ENCODE measurements around the gene SLC24A4. TPM values are rescaled to one million over a fixed set of nuclear protein-coding genes. Genes with fewer than 3 reads are reported as not detected.

The SLC24A4 gene
- total and polyA plus RNA-seq, 2 experiments from 2014 or later: 0.46 to 0.50 TPM

GRCh38 chr14:92496191-92496857, 173.4 kb downstream of the SLC24A4 start:
- no peak for TF ChIP-seq EZH2phosphoT487 (IDR thresholded peaks at IDR 0.05; ENCODE audit: low read depth, severe bottlenecking, unreplicated experiment)
- TF ChIP-seq, protein P1, sequence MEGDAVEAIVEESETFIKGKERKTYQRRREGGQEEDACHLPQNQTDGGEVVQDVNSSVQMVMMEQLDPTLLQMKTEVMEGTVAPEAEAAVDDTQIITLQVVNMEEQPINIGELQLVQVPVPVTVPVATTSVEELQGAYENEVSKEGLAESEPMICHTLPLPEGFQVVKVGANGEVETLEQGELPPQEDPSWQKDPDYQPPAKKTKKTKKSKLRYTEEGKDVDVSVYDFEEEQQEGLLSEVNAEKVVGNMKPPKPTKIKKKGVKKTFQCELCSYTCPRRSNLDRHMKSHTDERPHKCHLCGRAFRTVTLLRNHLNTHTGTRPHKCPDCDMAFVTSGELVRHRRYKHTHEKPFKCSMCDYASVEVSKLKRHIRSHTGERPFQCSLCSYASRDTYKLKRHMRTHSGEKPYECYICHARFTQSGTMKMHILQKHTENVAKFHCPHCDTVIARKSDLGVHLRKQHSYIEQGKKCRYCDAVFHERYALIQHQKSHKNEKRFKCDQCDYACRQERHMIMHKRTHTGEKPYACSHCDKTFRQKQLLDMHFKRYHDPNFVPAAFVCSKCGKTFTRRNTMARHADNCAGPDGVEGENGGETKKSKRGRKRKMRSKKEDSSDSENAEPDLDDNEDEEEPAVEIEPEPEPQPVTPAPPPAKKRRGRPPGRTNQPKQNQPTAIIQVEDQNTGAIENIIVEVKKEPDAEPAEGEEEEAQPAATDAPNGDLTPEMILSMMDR (IDR thresholded peaks at IDR 0.05; ENCODE audit: poor library complexity): no peak
- no peak for TF ChIP-seq EZH2 (IDR thresholded peaks at IDR 0.05; ENCODE audit: borderline replicate concordance)
- Histone ChIP-seq H3K27ac (no peak overlapping the region), H3K9me3 (ENCODE audit: low read depth) (no peaks in the 10 kb centered on the region), H3K4me1 (ENCODE audit: insufficient read depth) (no peaks in the 10 kb centered on the region), H3K4me3 (no peak overlapping the region), H4K20me1 (ENCODE audit: insufficient read depth, poor library complexity, severe bottlenecking) (no peaks in the 10 kb centered on the region), H3K36me3 (replicated peaks; ENCODE audit: insufficient read depth, low read depth) (no peaks in the 10 kb centered on the region), H3K4me2 (no peak overlapping the region), H3K27me3 (no peaks in the 10 kb centered on the region), H3K9me2 (replicated peaks; ENCODE audit: insufficient read depth) (no peaks in the 10 kb centered on the region), H3K79me2 (no peaks in the 10 kb centered on the region), H2AFZ (no peak overlapping the region)
- 95% methylated on average over 6 of the region's 6 CpGs for WGBS (ENCODE audit: low lambda C conversion rate, missing lambda C conversion rate)
- no peak for DNase-seq (ENCODE audit: low spot score)

- H4K20me1 ChIP-seq (ENCODE audit: insufficient read depth, poor library complexity, severe bottlenecking): no peaks in the 10 kb centered on the region
- no peaks in the 10 kb centered on the region for H3K9me3 ChIP-seq (ENCODE audit: low read depth)
- DNase-seq (ENCODE audit: low spot score): no peak
- H3K36me3 ChIP-seq (replicated peaks; ENCODE audit: insufficient read depth, low read depth): no peaks in the 10 kb centered on the region
- H2AFZ ChIP-seq: no peak overlapping the region
- H3K4me2 ChIP-seq: no peak overlapping the region
- WGBS (ENCODE audit: low lambda C conversion rate, missing lambda C conversion rate): 91% methylated on average over 8 of the region's 8 CpGs
- H3K27me3 ChIP-seq: no peaks in the 10 kb centered on the region
- no peak overlapping the region for H3K4me3 ChIP-seq
- no peak overlapping the region for H3K27ac ChIP-seq
- no peaks in the 10 kb centered on the region for H3K9me2 ChIP-seq (replicated peaks; ENCODE audit: insufficient read depth)
- H3K4me1 ChIP-seq (ENCODE audit: insufficient read depth): no peaks in the 10 kb centered on the region
- no peak for TF ChIP-seq EZH2 (IDR thresholded peaks at IDR 0.05; ENCODE audit: borderline replicate concordance)
- TF ChIP-seq, protein P1 (IDR thresholded peaks at IDR 0.05; ENCODE audit: poor library complexity): no peak
- TF ChIP-seq EZH2phosphoT487 (IDR thresholded peaks at IDR 0.05; ENCODE audit: low read depth, severe bottlenecking, unreplicated experiment): no peak
- H3K79me2 ChIP-seq: no peaks in the 10 kb centered on the region
Measured at GRCh38 chr14:92497391-92497790, 174.4 kb downstream of the SLC24A4 start.

GRCh38 chr14:92499234-92499633, 176.3 kb downstream of the SLC24A4 start:
- Histone ChIP-seq H4K20me1 (ENCODE audit: insufficient read depth, poor library complexity, severe bottlenecking) (no peaks in the 10 kb centered on the region), H3K79me2 (no peaks in the 10 kb centered on the region), H3K9me2 (replicated peaks; ENCODE audit: insufficient read depth) (no peaks in the 10 kb centered on the region), H3K27ac (no peak overlapping the region), H3K4me2 (no peak overlapping the region), H3K36me3 (replicated peaks; ENCODE audit: insufficient read depth, low read depth) (no peaks in the 10 kb centered on the region), H3K4me3 (no peak overlapping the region), H3K4me1 (ENCODE audit: insufficient read depth) (no peaks in the 10 kb centered on the region), H3K9me3 (ENCODE audit: low read depth) (no peaks in the 10 kb centered on the region), H2AFZ (no peak overlapping the region), H3K27me3 (no peaks in the 10 kb centered on the region)
- WGBS (ENCODE audit: low lambda C conversion rate, missing lambda C conversion rate): 96% methylated on average over 3 of the region's 3 CpGs
- TF ChIP-seq, protein P1 (IDR thresholded peaks at IDR 0.05; ENCODE audit: poor library complexity): no peak
- TF ChIP-seq EZH2 (IDR thresholded peaks at IDR 0.05; ENCODE audit: borderline replicate concordance) (no peak), EZH2phosphoT487 (IDR thresholded peaks at IDR 0.05; ENCODE audit: low read depth, severe bottlenecking, unreplicated experiment) (no peak)
- no peak for DNase-seq (ENCODE audit: low spot score)

Data from hepatocyte (in vitro differentiated cells).